Glutamatergic neuron (in vitro differentiated cells): ENCODE measurements around the gene COL24A1. TPM values are rescaled to one million over a fixed set of nuclear protein-coding genes. Genes with fewer than 3 reads are reported as not detected.

Experiments used
- DNase-seq: peaks from one replicate; pipeline ENCODE4 v3.0.0; 2022
- H3K27ac Mint-ChIP-seq: one replicate; pipeline ENCODE4 v1.8.0; 2020; ENCODE audit warnings: mild to moderate bottlenecking, mixed read lengths, inconsistent platforms; ENCODE audit not compliant: unreplicated experiment
- H3K27me3 Mint-ChIP-seq: one replicate; pipeline ENCODE4 v1.8.0; 2020; ENCODE audit warnings: mild to moderate bottlenecking, moderate library complexity, mixed read lengths, inconsistent platforms; ENCODE audit not compliant: unreplicated experiment
- H3K36me3 Mint-ChIP-seq: one replicate; pipeline ENCODE4 v1.8.0; 2020; ENCODE audit warnings: mild to moderate bottlenecking, mixed read lengths, inconsistent platforms; ENCODE audit not compliant: unreplicated experiment
- H3K4me1 Mint-ChIP-seq: one replicate; pipeline ENCODE4 v1.8.0; 2020; ENCODE audit warnings: mild to moderate bottlenecking, low read depth, mixed read lengths, inconsistent platforms; ENCODE audit not compliant: unreplicated experiment
- H3K4me3 Mint-ChIP-seq: one replicate; pipeline ENCODE4 v1.8.0; 2020; ENCODE audit warnings: mild to moderate bottlenecking, mixed read lengths, inconsistent platforms; ENCODE audit not compliant: unreplicated experiment
- H3K9me3 Mint-ChIP-seq: one replicate; pipeline ENCODE4 v1.8.0; 2020; ENCODE audit warnings: mild to moderate bottlenecking, moderate library complexity, mixed read lengths, inconsistent platforms; ENCODE audit not compliant: unreplicated experiment
- CTCF ChIP-seq: fragments of 200-600 bp; sonication (generic); IDR thresholded peaks from one replicate; pipeline ENCODE4 v1.5.0; 2021; ENCODE audit not compliant: partially characterized antibody, unreplicated experiment
- long read RNA-seq: library from polyadenylated mRNA; unstranded; transcript quantifications from one replicate; pipeline ENCODE4 v2.0.0, GENCODE V29; 2020; ENCODE audit not compliant: unreplicated experiment
- total RNA-seq: library from RNA; stranded (reverse); fragmentation: NEBNext Ultra II Directional; extraction: Animal tissue kit (Norgen Biotek cat#: 25700); gene quantifications from one replicate; pipeline ENCODE4 v1.2.1, GENCODE V29; 2021; ENCODE audit not compliant: unreplicated experiment

Gene COL24A1
- total RNA-seq = 0.15 TPM
- long read RNA-seq = 0 reads

GRCh38 chr1:86156566-86157455 lies at the start of gene COL24A1:
Gene COL24A1 (minus strand): TSS chr1:86156772. CDS start chr1:86156396, 376 bp downstream.
- Mint-ChIP-seq H3K4me1 (peaks cover 5% of the 10 kb centered on the region), H3K27me3 (peaks cover 14% of the 10 kb centered on the region), H3K9me3 (peaks cover 4% of the 10 kb centered on the region), H3K36me3 (no peaks in the 10 kb centered on the region), H3K4me3 (peak within 1 kb of the TSS; percentile 87), H3K27ac (no peak within 1 kb of the TSS)
- peak; percentile 73 for DNase-seq
- no peak for TF ChIP-seq CTCF

- no peaks in the 10 kb centered on the region for H3K9me3 Mint-ChIP-seq
- H3K27ac Mint-ChIP-seq = no peak overlapping the region
- H3K4me3 Mint-ChIP-seq = no peak overlapping the region
- H3K4me1 Mint-ChIP-seq = no peaks in the 10 kb centered on the region
- TF ChIP-seq CTCF = no peak
- no peaks in the 10 kb centered on the region for H3K36me3 Mint-ChIP-seq
- DNase-seq = no peak
- no peaks in the 10 kb centered on the region for H3K27me3 Mint-ChIP-seq
These were observed 49.2 kb upstream of the COL24A1 start for GRCh38 chr1:86205741-86206140.

GRCh38 chr1:86202552-86203340 lies 46.2 kb upstream of the COL24A1 start:
- no peak overlapping the region for H3K4me3 Mint-ChIP-seq
- no peaks in the 10 kb centered on the region for H3K4me1 Mint-ChIP-seq
- H3K36me3 Mint-ChIP-seq = no peaks in the 10 kb centered on the region
- no peak overlapping the region for H3K27ac Mint-ChIP-seq
- no peaks in the 10 kb centered on the region for H3K9me3 Mint-ChIP-seq
- DNase-seq = no peak
- no peak for TF ChIP-seq CTCF
- H3K27me3 Mint-ChIP-seq = peaks cover 2% of the 10 kb centered on the region

DNA sequence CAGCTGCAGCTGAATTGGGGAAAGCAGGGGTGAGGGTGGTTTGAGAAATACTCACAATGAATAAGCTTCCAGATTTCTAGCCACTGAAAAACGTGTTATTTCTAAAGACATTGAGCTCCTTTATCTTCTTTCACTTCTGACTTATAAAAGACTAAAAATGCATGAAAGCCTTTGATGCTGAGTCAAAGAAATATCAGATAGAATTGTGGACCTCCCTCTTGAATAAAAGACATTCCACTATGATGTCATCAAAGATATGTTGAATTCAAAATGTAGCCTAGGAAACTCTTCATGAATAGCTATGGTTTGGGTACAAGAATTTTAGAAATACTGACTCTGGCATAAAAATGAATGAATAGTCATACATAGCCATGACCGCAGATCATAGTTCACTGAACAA lies 44.7 kb upstream of the COL24A1 start:
- no peaks in the 10 kb centered on the region for H3K36me3 Mint-ChIP-seq
- H3K27me3 Mint-ChIP-seq = peaks cover 2% of the 10 kb centered on the region
- H3K4me3 Mint-ChIP-seq = no peak overlapping the region
- H3K27ac Mint-ChIP-seq = no peak overlapping the region
- peaks cover 5% of the 10 kb centered on the region for H3K4me1 Mint-ChIP-seq
- no peak for TF ChIP-seq CTCF
- no peak for DNase-seq
- no peaks in the 10 kb centered on the region for H3K9me3 Mint-ChIP-seq

DNA sequence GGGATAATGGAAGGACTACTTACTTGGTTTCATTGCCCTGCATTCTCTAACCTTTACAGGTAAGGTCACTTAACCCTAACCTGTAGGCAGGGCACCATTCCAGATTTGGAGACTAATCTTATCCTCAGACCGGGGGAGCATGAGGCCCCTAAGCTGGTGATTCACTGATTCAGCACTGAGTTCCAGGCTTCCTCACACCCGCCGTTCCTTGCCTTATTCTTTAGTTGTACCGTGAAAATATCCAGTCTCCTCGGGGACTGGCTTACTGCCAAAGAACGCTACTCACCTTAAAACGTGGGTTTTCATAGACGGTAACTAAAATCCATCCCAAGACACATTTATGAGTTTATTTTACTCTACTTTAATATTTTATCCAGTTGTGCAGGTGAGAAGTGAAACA lies 44.3 kb upstream of the COL24A1 start:
- H3K27me3 Mint-ChIP-seq = peaks cover 2% of the 10 kb centered on the region
- H3K36me3 Mint-ChIP-seq = no peaks in the 10 kb centered on the region
- TF ChIP-seq CTCF = no peak
- H3K27ac Mint-ChIP-seq = no peak overlapping the region
- H3K4me3 Mint-ChIP-seq = no peak overlapping the region
- H3K9me3 Mint-ChIP-seq = no peaks in the 10 kb centered on the region
- H3K4me1 Mint-ChIP-seq = peaks cover 9% of the 10 kb centered on the region
- no peak for DNase-seq
